Measurements from ENCODE around the gene RUSC1.

GRCh38 chr1:155278689-155279160 lies 42.0 kb upstream of the RUSC1 start:
- TF ChIP-seq CTCF (IDR thresholded peaks at IDR 0.05; ENCODE audit: insufficient read depth, low read length, poor library complexity, severe bottlenecking) (no peak), EZH2phosphoT487 (conservative IDR thresholded peaks at IDR 0.05; ENCODE audit: low read length) (no peak)

Data from SU-DHL-6 (cell line).